ENCODE measurements around the gene IL23R. TPM values are rescaled to one million over a fixed set of nuclear protein-coding genes. Genes with fewer than 3 reads are reported as not detected.

IL23R gene
- total and polyA plus RNA-seq, 2 donors (not counting 3 experiments of a cell fraction or from before 2014, with no cell fraction given): not detected

DNA sequence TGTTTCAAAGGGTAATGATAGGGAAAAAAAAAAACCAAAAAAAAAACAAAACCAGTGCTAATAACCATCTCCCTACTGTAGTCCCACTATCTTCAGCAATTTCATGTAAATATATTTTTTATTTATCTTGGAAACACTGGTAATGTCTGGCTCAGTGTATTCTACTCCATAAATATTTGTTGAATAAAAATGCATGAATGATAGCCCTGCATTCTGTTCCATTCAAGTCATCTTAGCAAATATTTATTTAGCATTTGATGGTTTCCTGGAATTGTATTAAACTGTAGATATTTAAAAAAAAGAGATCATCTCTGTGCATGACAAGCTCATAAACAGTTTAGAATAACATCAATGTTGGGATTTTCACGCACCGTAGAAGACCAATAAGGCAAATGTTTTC lies 24.2 kb downstream of the IL23R start:
- no peak for FAIRE-seq
- Histone ChIP-seq H3K4me3 (replicated peaks in 1 of 3; ENCODE audit: insufficient read depth in 1 of 3, low read depth in 1 of 3, low read length in 3 of 3) (no peak overlapping the region), H4K20me1 (replicated peaks; ENCODE audit: control insufficient read depth, extremely low read depth, insufficient read depth, low read length) (no peaks in the 10 kb centered on the region), H2AFZ (ENCODE audit: low read depth, low read length) (no peak overlapping the region), H3K9ac (replicated peaks; ENCODE audit: extremely low read depth, insufficient read depth, low read length) (no peak overlapping the region), H3K9me3 (replicated peaks; ENCODE audit: control insufficient read depth, insufficient read depth, low read length) (no peaks in the 10 kb centered on the region), H3K79me2 (ENCODE audit: control insufficient read depth, insufficient read depth, low read length) (no peaks in the 10 kb centered on the region), H3K4me1 (ENCODE audit: control insufficient read depth, extremely low read depth, insufficient read depth, low read length) (no peaks in the 10 kb centered on the region), H3K36me3 (ENCODE audit: control insufficient read depth in 2 of 2, extremely low read depth in 1 of 2, insufficient read depth in 2 of 2, low read length in 2 of 2) (no peaks in the 10 kb centered on the region), H3K4me2 (ENCODE audit: insufficient read depth, low read length) (no peak overlapping the region), H3K9me1 (replicated peaks; ENCODE audit: control insufficient read depth, extremely low read depth, insufficient read depth, low read length) (no peaks in the 10 kb centered on the region), H3K27me3 (ENCODE audit: control insufficient read depth in 2 of 2, insufficient read depth in 2 of 2, low read length in 2 of 2) (peaks cover 0 to 4% of the 10 kb centered on the region in 2 experiments), H3K27ac (ENCODE audit: insufficient read depth, low read depth, low read length) (no peak overlapping the region)
- ChIA-PET POLR2A (interaction anchor here (0.6 kb wide), 1 partner anchor 172 kb away, joined by 7 read pairs; no protein-coding TSS in a partner anchor), CTCF (interaction anchor here (0.7 to 1.6 kb wide), 5 partner anchors 23 to 313 kb away, joined by 3 to 5 read pairs (median 4); no protein-coding TSS in a partner anchor)
- DNase-seq (ENCODE audit: low read depth, low spot score): no peak
- TF ChIP-seq POLR2AphosphoS5 (IDR thresholded peaks at IDR 0.05; ENCODE audit: insufficient read depth, low read depth, low read length): no peak
- TF ChIP-seq, protein P1, sequence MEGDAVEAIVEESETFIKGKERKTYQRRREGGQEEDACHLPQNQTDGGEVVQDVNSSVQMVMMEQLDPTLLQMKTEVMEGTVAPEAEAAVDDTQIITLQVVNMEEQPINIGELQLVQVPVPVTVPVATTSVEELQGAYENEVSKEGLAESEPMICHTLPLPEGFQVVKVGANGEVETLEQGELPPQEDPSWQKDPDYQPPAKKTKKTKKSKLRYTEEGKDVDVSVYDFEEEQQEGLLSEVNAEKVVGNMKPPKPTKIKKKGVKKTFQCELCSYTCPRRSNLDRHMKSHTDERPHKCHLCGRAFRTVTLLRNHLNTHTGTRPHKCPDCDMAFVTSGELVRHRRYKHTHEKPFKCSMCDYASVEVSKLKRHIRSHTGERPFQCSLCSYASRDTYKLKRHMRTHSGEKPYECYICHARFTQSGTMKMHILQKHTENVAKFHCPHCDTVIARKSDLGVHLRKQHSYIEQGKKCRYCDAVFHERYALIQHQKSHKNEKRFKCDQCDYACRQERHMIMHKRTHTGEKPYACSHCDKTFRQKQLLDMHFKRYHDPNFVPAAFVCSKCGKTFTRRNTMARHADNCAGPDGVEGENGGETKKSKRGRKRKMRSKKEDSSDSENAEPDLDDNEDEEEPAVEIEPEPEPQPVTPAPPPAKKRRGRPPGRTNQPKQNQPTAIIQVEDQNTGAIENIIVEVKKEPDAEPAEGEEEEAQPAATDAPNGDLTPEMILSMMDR (IDR thresholded peaks at IDR 0.05; ENCODE audit: extremely low read depth in 1 of 2, insufficient read depth in 1 of 2, low read depth in 1 of 2, low read length in 2 of 2): no peak
- no peak for TF ChIP-seq GATA2 (IDR thresholded peaks at IDR 0.05; ENCODE audit: insufficient read depth, insufficient read length, low read depth, low read length)
- TF ChIP-seq FOS (IDR thresholded peaks at IDR 0.05; ENCODE audit: borderline replicate concordance, insufficient read depth, low read length): no peak
- TF ChIP-seq, protein P2, sequence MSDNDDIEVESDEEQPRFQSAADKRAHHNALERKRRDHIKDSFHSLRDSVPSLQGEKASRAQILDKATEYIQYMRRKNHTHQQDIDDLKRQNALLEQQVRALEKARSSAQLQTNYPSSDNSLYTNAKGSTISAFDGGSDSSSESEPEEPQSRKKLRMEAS (IDR thresholded peaks at IDR 0.05; ENCODE audit: insufficient read depth, insufficient read length): no peak
- TF ChIP-seq POLR2A (IDR thresholded peaks at IDR 0.05; ENCODE audit: low read depth, low read length): no peak
- TF ChIP-seq JUN (IDR thresholded peaks at IDR 0.05; ENCODE audit: borderline replicate concordance, insufficient read depth, insufficient read length, low read depth): no peak
- no peak for TF ChIP-seq EZH2 (IDR thresholded peaks at IDR 0.05; ENCODE audit: borderline replicate concordance, low read depth, low read length, severe bottlenecking)
- no peak for TF ChIP-seq MYC (IDR thresholded peaks at IDR 0.05; ENCODE audit: low read depth, low read length)
- dilution Hi-C loops (cut with MboI; ENCODE audit: extremely low pct_ligation_motif_present, low sequenced_read_pairs): no loop called here
- no TSS peak for BruUV-seq (replicated peaks)
- intact Hi-C loops (cut with micrococcal nuclease): no loop called here
